KOPT-K1 (cell line): Measurements from ENCODE around the gene YIF1B.
A peak's percentile ranks its signal among the peaks of the same experiment; 100 is the strongest.
"Not testable (repeated sequence)": the region's sequence is repeated elsewhere in the genome, so short reads cannot be mapped to it uniquely, and the experiment has no call there.

Experiments used
- H3K27ac ChIP-seq: fragments of 200-600 bp; sonication (generic); 2 replicates; pipeline ENCODE4 v1.5.1; 2016; ENCODE audit warnings: antibody characterized with exemption, mild to moderate bottlenecking, low read depth, low read length; ENCODE audit not compliant: poor library complexity, severe bottlenecking
- H3K36me3 ChIP-seq: fragments of 200-600 bp; sonication (generic); 2 replicates; pipeline ENCODE4 v1.5.1; 2017; ENCODE audit warnings: antibody characterized with exemption, mild to moderate bottlenecking, low read length, moderate library complexity; ENCODE audit not compliant: insufficient read depth
- H3K9me3 ChIP-seq: fragments of 200-600 bp; sonication (generic); 2 replicates; pipeline ENCODE4 v1.5.1; 2017; ENCODE audit warnings: antibody characterized with exemption, low read length, mild to moderate bottlenecking; ENCODE audit not compliant: insufficient read depth, poor library complexity, severe bottlenecking

Gene YIF1B

DNA sequence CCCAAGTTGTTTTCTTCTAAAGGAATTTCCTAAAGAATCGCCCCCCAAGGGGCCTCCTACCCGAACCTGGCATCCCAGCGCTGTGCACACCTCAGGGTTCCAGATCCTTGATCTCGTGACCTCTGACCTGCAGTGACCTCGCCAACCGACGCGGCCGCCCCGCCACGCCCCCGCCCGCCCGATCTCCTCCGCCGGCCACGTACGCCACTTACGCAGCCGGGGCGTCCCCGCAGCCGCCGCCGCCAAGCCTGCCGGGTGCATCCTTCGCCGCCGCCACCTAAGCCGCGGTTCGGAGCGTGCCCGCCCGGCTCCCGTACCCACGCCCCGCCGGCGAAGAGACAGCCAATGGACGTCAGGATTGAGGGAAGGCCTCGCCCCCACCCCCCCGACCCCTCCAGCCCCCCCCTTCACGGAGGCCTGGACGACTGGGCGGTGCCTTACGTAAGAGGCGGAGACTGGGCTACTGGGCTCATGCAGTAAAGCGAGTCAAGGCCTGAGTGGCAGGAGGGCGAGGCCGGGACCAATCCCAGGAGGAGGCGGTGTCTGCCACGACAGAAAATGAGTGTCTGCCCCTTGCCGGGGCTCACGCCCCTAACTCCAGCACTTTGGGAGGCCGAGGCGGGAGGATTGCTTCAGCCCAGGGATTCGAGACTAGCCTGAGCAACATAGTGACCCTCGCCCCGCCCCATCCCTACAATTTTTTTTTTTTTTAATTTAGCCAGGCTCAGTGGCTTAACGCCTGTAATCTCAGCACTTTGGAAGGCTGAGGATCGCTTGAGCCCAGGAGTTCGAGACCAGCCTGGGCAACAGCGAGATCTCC, at the start of gene YIF1B:
YIF1B (minus strand) TSS at position 291 of the 820 bp plus-strand sequence; CDS start at position 261, 30 bp downstream.
- peak within 1 kb of the TSS; percentile 72 for H3K27ac ChIP-seq
- H3K36me3 ChIP-seq, result no peaks in the 10 kb centered on the region
- no peaks in the 10 kb centered on the region for H3K9me3 ChIP-seq

- H3K27ac ChIP-seq, H3K36me3 ChIP-seq, H3K9me3 ChIP-seq: not testable (repeated sequence)
These were observed 47.4 kb upstream of the YIF1B start for GRCh38 chr19:38362946-38363688.

GRCh38 chr19:38362076-38362945, 46.6 kb upstream of the YIF1B start:
- peaks cover 9% of the 10 kb centered on the region for H3K9me3 ChIP-seq
- H3K27ac ChIP-seq, result no peak overlapping the region
- H3K36me3 ChIP-seq, result no peaks in the 10 kb centered on the region

- peaks cover 9% of the 10 kb centered on the region for H3K9me3 ChIP-seq
- no peak overlapping the region for H3K27ac ChIP-seq
- no peaks in the 10 kb centered on the region for H3K36me3 ChIP-seq
These were observed 45.9 kb upstream of the YIF1B start for GRCh38 chr19:38361633-38362075.

DNA sequence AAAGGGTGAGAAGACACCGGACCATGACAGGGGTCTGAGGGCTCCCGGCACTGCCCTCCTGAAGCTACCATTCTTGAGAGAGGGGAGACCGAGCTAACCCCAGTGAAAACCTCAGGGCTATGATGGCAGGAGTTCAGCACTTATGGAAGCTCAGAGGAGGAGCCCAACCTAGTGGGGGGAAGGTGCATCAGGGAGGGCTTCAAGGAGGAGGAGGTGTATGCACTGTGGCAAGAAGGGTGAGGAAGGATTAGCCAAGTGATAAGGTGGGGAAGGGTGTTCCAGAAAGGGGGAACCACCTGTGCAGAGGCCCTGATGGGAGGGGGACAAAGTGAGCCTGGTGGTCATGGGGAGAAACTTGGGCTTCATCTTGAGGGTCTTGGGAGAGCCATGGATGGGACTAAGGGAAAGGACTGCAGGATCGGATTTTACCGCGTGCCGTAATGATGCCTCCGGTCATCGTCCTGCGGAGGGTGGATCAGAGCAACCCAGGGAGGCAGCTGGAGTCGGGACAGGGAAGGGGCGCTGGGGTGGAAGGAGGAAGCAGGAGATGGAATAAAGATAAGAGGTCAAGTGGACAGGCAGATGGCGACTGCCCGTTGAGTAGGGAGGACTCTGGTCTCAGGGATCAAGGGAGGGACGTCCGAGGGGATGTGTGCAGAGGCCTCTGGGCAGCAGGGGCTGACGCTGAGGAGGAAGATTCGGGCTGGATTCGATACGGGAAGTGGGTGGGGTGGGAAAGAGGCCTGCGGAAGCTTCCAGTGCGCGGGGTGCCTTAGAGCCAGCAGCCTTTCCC, 45.3 kb upstream of the YIF1B start:
- no peaks in the 10 kb centered on the region for H3K36me3 ChIP-seq
- H3K27ac ChIP-seq, result no peak overlapping the region
- H3K9me3 ChIP-seq, result peaks cover 9% of the 10 kb centered on the region

GRCh38 chr19:38360351-38360750, 44.6 kb upstream of the YIF1B start:
- Histone ChIP-seq H3K27ac (no peak overlapping the region), H3K36me3 (no peaks in the 10 kb centered on the region), H3K9me3 (peaks cover 9% of the 10 kb centered on the region)

GRCh38 chr19:38359242-38360021, 43.7 kb upstream of the YIF1B start:
- Histone ChIP-seq H3K36me3 (no peaks in the 10 kb centered on the region), H3K27ac (no peak overlapping the region), H3K9me3 (no peaks in the 10 kb centered on the region)

DNA sequence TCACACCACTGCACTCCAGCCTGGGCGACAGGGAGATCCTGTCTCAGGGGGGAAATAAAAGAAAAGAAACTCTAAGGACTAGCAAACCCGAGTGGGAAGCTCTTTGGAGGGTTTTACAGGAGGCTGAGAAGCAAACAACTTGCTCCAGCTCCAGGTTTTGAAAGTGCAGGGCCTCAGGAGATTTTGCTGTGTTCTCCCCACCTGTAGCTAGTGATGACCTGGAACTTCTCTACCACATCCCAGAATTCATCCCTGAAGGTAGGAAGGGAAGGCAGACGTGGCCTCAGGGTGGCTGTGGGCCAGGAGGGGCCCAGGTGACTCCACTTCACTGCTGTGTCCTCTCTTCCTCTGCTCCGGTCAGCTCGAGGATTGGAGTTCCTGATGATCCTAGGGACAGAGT, 42.3 kb upstream of the YIF1B start:
- H3K9me3 ChIP-seq, result no peaks in the 10 kb centered on the region
- H3K27ac ChIP-seq, result no peak overlapping the region
- H3K36me3 ChIP-seq, result no peaks in the 10 kb centered on the region

- H3K9me3 ChIP-seq, result no peaks in the 10 kb centered on the region
- no peak overlapping the region for H3K27ac ChIP-seq
- no peaks in the 10 kb centered on the region for H3K36me3 ChIP-seq
These were observed 40.3 kb upstream of the YIF1B start for GRCh38 chr19:38355728-38356725.

DNA sequence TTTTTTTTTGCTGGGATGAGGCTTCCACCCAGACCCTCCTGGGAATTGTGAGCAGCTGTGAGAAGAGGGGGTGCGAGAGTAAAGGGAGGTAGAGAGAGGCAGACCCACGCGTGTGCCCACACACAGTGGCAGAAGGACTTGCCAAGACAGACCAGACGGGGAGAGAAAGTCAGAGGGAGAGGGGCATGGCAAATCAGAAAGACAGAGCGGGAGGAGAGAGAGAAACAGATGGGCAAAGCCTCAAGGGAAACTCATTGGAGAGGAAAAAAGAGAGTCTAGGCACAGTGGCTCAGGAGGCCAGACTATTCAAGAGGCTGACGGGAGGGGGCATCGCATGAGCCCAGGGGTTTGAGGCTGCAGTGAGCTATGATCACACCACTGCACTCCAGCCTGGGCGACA, 36.9 kb upstream of the YIF1B start:
- H3K36me3 ChIP-seq, result no peaks in the 10 kb centered on the region
- H3K27ac ChIP-seq, result no peak overlapping the region
- H3K9me3 ChIP-seq, result no peaks in the 10 kb centered on the region

GRCh38 chr19:38351865-38352395, 36.2 kb upstream of the YIF1B start:
- no peak overlapping the region for H3K27ac ChIP-seq
- no peaks in the 10 kb centered on the region for H3K9me3 ChIP-seq
- H3K36me3 ChIP-seq, result no peaks in the 10 kb centered on the region

DNA sequence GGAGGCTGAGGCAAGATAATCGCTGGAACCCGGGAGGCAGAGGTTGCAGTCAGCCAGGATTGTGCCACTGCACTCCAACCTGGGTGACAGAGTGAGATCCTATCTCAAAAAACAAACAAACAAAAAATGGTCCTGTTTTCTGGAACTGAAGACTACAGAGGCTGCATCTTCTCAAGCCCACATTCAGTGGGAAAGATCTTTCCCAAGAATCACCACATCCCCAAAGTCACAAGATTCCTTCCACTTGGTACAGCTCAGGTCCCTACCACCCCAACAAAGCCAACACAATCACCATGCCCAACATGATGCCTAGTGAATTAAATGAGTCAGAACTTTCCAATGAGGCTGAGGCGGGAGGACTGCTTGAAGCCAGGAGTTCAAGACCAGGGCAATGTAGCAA, 35.1 kb upstream of the YIF1B start:
- no peaks in the 10 kb centered on the region for H3K9me3 ChIP-seq
- no peak overlapping the region for H3K27ac ChIP-seq
- H3K36me3 ChIP-seq, result no peaks in the 10 kb centered on the region

DNA sequence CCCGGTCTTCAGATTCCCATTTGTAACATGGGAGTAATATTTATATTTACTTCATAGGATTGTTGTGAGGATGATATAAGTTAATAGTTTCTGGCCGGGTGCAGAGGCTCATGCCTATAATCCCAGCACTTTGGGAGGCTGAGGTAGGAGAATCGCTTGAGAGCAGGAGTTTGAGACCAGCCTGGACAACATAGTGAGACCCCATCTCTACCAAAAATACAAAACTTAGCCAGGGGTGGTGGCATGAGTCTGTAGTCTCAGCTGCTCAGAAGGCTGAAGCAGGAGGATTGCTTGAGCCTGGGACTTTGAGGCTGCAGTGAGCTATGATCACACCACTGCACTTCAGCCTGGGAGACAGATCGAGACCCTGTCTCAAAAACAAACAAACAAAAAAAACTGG, 31.1 kb upstream of the YIF1B start:
- no peaks in the 10 kb centered on the region for H3K36me3 ChIP-seq
- H3K27ac ChIP-seq, result no peak overlapping the region
- H3K9me3 ChIP-seq, result no peaks in the 10 kb centered on the region
